BE2C (cell line): ENCODE data around the gene BSN.

ENCODE experiments used
- DNase-seq: peaks from one replicate; pipeline ENCODE4 v3.0.0-alpha.2; 2020
- H3K27me3 ChIP-seq: fragments of 250-450 bp; sonication (Bioruptor Pico); 2 replicates; pipeline ENCODE4 v1.5.1; 2020; ENCODE audit warnings: mild to moderate bottlenecking
- H3K36me3 ChIP-seq: fragments of 250-450 bp; sonication (Bioruptor Pico); 2 replicates; pipeline ENCODE4 v1.5.1; 2020; ENCODE audit warnings: mild to moderate bottlenecking
- H3K4me1 ChIP-seq: fragments of 250-450 bp; sonication (Bioruptor Pico); 2 replicates; pipeline ENCODE4 v1.5.1; 2020
- H3K4me3 ChIP-seq: 2 replicates; pipeline ENCODE4 v1.5.1; 2011; ENCODE audit warnings: low read depth, low read length
- H3K9me3 ChIP-seq: fragments of 250-450 bp; sonication (Bioruptor Pico); 2 replicates; pipeline ENCODE4 v1.5.1; 2020
- TF ChIP-seq, protein P1 (sequence below): IDR thresholded peaks from 2 replicates; pipeline ENCODE4 v1.5.1; 2012; ENCODE audit warnings: mild to moderate bottlenecking, low read depth, low read length

Gene BSN

DNA sequence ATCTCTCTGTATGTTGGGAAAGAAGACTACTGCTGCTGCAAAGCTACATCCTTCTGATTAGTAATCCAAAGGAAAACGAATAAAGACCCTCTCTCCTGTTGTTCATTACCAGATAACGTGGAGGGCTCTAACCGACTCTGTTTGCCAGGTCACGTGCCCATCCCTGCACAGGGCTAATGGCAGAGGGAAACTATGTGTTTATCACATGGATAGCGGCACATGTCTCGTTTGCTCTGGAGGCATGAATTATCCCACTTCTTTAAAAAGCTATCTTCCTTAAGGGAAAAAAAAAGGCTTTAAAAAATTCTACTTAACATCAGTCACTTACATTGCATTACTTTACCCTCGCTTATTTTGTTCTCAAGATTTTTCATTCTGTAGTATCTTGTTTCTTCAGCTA is 87.0 kb downstream of the BSN start:
- H3K9me3 ChIP-seq = no peaks in the 10 kb centered on the region
- H3K27me3 ChIP-seq = no peaks in the 10 kb centered on the region
- H3K36me3 ChIP-seq = no peaks in the 10 kb centered on the region
- no peak for DNase-seq
- no peak overlapping the region for H3K4me3 ChIP-seq
- H3K4me1 ChIP-seq = no peaks in the 10 kb centered on the region
- TF ChIP-seq, protein P1, sequence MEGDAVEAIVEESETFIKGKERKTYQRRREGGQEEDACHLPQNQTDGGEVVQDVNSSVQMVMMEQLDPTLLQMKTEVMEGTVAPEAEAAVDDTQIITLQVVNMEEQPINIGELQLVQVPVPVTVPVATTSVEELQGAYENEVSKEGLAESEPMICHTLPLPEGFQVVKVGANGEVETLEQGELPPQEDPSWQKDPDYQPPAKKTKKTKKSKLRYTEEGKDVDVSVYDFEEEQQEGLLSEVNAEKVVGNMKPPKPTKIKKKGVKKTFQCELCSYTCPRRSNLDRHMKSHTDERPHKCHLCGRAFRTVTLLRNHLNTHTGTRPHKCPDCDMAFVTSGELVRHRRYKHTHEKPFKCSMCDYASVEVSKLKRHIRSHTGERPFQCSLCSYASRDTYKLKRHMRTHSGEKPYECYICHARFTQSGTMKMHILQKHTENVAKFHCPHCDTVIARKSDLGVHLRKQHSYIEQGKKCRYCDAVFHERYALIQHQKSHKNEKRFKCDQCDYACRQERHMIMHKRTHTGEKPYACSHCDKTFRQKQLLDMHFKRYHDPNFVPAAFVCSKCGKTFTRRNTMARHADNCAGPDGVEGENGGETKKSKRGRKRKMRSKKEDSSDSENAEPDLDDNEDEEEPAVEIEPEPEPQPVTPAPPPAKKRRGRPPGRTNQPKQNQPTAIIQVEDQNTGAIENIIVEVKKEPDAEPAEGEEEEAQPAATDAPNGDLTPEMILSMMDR = no peak

DNA sequence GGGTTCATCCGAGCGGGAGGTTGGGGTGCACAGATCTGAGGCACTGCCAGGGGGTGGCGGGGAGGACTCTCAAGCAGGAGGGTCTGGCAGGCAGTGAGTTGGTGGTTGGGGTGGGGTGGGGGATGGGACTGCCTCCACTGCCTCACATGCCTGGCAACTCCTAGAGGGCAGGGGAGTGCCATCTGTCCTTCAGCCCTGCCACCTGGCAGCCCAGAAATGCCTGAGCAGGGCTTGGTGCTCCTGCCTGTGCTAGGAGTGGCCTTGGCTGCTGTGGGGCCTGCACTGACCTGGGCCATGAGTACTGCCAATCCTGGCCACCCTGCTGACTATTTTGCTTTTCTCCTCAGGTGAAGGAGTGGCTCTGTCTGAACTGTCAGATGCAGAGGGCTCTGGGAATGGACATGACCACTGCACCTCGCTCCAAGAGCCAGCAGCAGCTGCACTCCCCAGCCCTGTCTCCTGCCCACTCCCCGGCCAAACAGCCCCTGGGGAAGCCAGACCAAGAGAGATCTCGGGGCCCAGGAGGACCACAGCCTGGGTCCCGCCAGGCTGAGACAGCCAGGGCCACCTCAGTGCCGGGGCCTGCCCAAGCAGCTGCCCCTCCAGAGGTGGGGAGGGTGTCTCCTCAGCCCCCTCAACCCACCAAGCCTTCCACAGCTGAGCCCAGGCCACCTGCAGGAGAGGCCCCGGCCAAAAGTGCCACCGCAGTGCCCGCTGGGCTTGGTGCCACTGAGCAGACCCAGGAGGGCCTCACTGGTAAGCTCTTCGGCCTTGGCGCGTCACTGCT is 87.8 kb downstream of the BSN start:
- Histone ChIP-seq H3K9me3 (no peaks in the 10 kb centered on the region), H3K36me3 (no peaks in the 10 kb centered on the region), H3K4me1 (no peaks in the 10 kb centered on the region), H3K4me3 (no peak overlapping the region), H3K27me3 (no peaks in the 10 kb centered on the region)
- no peak for DNase-seq
- TF ChIP-seq, protein P1 = no peak

- no peaks in the 10 kb centered on the region for H3K4me1 ChIP-seq
- TF ChIP-seq, protein P1 = no peak
- H3K4me3 ChIP-seq = no peak overlapping the region
- no peaks in the 10 kb centered on the region for H3K36me3 ChIP-seq
- H3K9me3 ChIP-seq = no peaks in the 10 kb centered on the region
- no peaks in the 10 kb centered on the region for H3K27me3 ChIP-seq
- DNase-seq = no peak
These were observed 88.5 kb downstream of the BSN start for GRCh38 chr3:49642708-49643145.

DNA sequence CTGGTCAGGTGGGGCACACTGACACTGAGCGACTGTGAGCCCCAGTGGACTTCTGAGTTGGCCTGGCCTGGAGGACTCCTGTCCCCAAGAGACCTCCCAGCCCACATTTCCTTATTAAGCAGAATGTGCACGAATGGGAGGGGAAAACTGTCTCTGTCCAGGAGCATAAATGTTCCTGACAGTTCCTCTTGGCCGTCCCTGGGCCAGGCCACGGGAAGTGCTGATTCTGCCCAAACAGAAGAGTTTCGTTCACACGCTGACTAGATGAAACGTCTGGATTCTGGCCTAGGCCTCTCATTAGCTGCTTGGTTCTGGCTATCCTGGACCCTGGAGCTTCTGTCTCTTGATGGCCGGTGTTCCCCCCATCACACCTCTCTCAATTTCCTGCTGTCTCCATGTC is 90.4 kb downstream of the BSN start:
- Histone ChIP-seq H3K36me3 (no peaks in the 10 kb centered on the region), H3K4me1 (no peaks in the 10 kb centered on the region), H3K4me3 (no peak overlapping the region), H3K9me3 (no peaks in the 10 kb centered on the region), H3K27me3 (no peaks in the 10 kb centered on the region)
- TF ChIP-seq, protein P1 = no peak
- no peak for DNase-seq

DNA sequence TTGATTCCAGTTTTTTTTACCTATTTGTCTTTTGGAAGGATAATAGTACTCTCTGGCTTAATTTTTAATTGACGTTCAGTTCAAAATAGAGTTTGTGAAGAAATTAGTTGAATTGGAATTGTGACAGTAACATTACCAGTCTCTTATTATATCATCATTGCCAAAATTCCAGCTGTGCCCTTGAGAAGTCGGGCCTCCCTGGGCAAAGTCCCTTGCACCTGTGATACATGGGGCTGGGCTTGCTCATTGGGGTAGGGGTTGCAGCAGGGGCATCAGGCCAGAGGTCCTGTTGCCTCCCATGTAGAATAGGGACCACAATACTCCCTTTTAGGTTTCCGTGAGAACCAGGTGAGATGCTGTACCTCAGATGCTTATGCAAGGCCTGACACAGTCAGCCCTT is 92.0 kb downstream of the BSN start:
- Histone ChIP-seq H3K27me3 (no peaks in the 10 kb centered on the region), H3K36me3 (no peaks in the 10 kb centered on the region), H3K9me3 (no peaks in the 10 kb centered on the region), H3K4me1 (no peaks in the 10 kb centered on the region), H3K4me3 (no peak overlapping the region)
- no peak for DNase-seq
- TF ChIP-seq, protein P1 = no peak

DNA sequence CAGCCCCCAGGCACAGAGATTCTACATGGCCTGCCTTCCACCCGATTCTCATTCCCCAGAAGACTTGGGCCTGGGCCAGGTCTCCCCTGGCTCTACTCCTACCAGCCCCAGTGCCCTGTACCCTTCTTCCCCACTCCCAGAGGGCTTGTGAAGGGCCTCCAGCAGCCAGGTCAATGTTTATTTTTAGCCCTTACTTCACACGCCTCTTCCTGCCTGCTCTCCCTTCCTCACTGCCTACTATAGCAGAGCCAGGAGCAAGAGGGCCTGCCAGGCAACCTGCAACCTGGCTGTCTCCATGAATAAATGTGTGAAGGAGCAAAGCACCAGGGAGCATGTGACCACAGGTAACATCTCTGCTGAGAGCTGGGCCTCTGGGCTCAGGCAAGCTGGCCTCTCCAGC is 93.5 kb downstream of the BSN start:
- no peaks in the 10 kb centered on the region for H3K27me3 ChIP-seq
- no peaks in the 10 kb centered on the region for H3K9me3 ChIP-seq
- no peaks in the 10 kb centered on the region for H3K36me3 ChIP-seq
- TF ChIP-seq, protein P1 = no peak
- no peaks in the 10 kb centered on the region for H3K4me1 ChIP-seq
- no peak for DNase-seq
- H3K4me3 ChIP-seq = no peak overlapping the region
